GM18508 (cell line): ENCODE results near the gene ZNF746.

ENCODE experiments used
- ATAC-seq: cut with Tn5 transposase; IDR thresholded peaks from one replicate; pipeline ENCODE4 v1.9.1; 2021; ENCODE audit warnings: moderate number of reproducible peaks; ENCODE audit not compliant: insufficient read depth, unreplicated experiment

Gene ZNF746

DNA sequence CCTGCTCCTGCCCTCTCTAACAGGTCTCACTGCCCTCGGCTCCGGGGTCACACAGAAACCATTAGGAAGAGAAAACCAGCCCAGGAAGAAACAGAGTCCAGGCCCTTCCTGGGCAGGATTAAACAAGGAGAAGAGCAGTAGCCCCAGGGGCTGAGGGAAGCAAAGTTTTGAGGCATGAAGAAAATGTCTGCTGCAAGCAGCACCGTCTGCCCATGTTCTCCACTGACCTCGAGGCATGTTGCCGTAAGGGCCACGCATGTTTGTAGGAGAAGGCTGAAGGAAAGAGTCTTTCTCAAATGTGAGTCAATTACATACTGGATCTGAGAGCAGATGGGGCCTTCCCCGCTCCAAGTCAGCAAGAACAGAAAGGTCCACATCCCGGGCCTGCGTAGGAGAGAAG lies 4.2 kb downstream of the ZNF746 start:
- ATAC-seq = no peak

DNA sequence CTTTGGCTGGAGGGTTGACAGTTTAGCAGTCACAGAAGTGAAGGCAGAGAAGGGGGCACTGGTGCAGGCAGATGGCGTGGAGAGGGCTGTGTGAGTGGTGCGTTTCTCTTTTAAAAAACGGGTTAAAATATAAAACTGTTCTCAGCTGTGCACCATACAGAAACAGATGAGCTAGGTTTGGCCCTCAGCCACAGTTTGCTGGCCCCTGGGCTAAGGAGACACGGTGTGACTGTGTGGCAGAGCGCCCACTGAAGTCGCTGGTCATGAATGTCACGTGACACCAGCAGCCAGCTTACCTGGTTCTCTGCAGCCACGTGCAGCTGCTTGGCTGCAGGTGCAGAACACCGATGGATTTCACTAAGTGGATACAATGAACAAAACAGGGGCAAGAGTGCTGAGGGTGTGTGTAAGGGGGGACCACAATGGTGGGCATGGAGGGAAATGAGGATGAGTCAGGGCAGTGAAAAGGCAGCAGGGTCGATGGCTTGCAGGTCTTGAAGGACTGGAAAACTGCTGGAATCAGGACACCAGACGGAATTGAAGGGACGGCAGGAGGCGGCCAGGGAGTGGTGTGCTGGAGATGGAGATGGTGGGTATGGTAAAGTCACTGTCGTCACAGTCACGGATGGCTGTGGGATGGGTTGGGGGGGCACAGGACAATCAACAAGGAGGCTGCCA lies 7.4 kb downstream of the ZNF746 start:
- ATAC-seq = no peak

DNA sequence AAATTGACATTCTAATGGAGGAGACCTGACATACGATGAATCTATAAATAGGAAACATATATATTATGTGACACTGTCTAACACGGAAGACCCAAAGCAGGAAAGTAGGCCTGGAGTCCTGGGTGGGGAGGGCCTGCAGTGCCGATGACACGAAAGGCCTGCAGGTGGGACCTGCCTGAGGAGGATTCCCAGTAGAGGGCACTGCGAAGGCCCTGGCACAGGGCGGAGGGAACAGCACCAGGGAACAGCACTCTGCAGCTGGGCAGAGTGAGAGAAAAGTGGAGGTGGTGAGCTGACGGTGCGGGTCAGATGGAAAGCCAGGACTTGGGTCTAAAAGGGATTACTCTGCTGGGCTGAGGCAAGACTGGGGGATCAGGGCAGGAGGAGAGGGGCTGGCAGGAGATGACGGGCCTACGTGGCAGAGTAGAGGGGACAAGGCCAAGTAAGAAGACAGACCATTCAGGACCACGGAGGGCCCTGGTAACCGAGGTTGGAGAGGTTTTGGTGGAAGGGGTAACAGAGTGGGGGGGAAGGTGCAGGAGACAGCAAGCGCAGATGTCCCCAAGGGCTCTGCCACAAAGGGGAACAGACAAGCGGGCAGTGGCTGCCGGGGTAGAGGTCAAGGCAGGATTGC lies 8.1 kb downstream of the ZNF746 start:
- ATAC-seq = no peak

DNA sequence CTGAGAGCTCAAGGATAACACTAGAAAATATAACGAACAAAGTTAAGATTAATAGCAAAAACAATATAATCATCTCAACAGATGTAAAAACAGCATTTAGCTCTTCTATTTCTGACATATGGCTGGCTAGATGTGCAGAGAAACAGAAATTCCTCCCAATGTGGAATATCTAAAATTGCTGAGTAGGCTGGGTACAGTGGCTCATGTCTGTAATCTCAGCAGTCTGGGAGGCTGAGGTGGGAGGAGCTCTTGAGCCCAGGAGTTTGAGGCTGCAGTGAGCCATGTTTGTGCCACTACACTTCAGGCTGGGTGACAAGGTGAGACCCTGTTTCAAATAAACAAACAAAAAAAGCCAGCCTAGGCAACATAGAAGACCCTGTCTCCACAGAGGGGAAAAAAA lies 18.0 kb downstream of the ZNF746 start:
- ATAC-seq = no peak

DNA sequence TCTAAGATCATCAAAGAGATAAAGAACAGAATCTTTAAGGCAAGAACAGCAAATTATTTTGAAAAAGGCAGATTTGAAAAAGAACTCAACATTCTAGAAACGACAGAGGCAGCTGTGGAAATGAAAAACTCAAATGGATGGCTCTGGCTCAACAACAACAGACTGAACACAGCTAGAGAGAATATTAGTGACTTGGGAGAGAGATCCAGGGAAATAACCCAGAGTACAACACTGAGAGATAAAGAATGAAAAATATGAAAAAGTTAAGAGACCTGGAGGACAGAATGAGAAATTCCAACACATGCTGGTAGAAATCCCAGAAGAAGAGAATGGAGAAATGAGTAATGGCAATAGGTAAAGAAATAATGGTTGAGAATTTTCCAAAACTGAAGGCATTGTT lies 18.9 kb downstream of the ZNF746 start:
- ATAC-seq = no peak

DNA sequence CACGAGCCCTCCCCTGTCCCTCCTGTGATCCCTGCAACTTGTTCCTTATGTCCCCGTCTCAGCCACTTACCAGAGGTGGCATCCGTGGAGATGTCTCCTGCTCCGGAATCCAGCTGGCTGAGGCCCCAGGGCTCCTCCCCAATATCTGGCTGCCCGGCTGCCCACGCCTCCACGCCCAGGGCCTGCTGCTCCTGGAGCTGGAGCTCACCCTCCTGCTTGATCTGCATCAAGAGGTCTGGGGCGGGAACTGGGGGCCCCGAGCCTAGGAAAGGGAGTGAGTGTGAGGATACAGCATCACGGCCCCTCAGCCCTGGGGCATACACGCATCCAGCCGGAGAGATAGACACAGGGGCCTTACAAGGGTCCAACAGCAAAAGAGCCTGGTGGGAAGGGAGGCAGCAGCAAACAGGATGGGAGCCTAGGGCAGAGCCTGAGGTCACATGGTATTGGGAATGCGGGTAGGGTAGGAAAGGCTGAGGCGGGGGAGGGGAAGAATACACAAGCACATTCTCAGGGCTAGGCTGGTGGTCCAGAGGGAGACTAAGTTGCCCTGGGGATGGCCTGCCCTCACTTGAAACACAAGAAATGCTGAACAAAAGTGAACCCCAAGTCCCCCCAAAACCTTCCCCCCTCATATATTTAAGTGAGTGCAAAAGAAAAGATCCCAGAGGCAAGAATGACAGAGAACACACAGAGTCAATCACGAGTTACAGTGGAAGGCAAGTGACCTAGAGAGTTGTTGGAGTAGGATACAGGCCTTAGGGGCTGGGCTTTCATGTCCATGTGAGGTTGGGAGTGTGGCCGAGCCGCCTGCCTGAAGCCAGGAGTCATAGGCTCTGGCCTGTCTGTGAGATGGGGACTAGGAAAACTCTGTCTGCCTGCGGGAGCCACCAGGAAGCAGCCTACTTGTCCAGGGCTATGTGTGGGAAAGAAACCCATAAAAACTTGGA lies 19.8 kb downstream of the ZNF746 start:
- ATAC-seq = no peak

DNA sequence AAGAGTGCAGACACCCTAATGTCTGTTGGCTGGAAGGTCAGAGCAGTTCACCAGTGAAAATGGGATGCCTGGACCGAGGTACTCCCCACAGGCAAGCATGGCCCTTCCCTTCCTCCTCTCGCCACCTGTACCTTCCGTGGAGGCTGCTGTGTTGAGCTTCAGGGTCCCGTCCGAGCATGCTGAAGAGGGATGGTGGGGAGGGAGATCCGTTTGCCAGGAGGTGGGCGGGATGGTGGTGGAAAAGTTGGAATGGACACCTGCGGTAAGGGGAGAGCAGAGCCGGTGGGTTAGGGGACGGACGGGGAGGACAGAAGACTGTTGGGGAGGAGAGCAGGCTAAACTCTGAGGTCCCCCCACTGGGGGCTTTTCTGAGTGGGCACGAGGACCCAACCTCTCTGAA lies 20.8 kb downstream of the ZNF746 start:
- ATAC-seq = no peak

DNA sequence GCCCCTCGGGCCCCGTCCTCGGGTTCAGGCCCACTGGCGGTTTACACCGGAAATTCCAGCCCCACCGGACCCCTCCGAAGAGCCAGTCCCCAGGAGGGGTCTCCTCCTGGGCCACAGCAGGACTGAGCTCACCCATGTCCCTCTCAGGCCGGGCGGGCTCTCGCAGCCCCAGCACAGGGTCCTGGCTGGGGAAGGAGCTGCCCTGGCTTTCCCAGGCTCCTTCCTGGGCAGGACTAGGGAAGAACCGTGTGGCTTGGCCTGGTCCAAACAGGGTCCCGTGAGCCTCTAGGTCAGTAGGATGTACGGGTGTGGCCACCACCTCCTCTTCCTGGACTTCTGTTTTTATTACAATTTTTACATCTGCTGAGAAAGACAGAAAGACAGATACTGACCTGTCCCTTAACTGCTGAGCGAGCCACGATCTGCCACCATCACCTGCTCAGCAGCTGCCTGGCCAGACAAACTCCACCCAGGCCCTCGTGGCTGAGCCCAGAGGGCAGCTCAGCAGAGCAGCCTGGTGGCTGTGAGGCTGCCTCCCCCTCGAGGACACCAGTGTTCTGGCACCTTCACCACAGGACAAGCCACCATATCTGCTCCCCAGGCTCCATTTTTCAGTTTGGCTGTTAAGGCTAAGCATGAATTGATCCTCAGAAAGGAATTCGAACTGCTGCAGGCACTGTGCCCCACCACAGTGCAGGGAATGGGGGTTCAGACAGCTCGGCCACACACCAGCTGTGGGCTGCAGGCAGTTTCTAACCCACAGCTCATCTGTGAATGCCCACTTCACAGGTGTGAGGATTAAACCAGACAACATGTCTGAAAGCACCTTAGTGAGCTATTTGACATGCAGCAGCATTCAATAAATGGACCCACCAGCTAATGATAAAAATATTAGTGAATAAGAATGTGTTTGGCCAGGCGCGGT lies 22.2 kb downstream of the ZNF746 start:
- ATAC-seq = no peak

DNA sequence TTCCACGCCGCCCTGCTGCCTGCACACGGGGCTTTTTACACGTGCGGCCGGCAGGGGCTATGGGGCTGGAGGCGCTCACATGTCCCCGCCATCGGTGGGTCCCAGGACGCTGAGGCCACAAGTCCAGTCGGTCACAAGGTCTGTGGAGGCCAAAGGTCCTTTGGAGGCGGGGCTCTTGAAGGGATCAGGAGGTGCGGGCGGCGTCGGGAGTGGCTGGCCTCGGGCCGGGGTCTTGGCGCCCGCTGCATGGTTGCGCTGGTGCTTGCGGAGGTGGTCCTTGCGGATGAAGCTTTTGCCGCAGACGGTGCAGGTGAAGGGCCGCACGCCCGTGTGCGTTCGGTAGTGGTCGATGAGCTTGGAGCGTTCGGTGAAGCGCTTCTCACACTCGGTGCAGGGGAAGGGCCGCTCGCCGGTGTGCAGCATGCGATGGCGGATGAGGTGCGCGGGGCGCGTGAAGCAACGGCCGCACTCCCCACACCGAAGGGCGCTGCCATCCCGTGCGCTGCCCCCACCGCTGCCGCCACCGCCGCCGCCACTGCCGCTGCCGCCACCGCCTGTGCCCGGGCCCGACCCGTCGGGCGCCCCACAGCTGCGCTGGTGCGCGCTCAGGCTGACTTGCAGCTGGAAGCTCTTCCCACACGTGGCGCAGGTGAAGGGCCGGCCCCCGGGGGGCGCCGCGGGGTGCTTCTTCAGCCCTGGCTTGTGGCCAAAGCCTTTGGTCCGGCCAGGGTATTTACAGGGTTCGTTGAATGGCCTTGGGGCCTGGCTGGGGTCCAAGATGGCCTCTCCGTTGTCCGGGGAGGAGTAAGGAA lies 23.1 kb downstream of the ZNF746 start:
- ATAC-seq = no peak

DNA sequence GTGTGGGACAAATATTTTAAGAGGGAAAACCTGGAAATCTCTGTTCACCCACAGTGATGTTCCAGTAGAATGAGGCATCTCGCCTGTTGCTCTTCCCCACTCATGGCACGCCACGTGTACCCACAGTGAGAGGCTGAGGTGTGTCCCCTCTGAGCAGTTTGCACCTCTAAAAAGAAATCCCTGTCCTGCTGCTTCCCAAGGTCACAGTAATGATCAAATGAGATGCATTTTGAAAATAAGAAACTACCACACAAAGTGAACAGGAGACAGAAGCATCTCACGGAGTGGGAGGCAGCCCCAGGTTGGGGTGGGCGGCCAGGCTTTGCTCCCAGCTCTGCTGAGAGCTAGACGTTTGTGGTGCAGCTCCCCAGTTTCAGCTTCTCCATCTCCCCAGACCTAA lies 24.4 kb downstream of the ZNF746 start:
- ATAC-seq = no peak

DNA sequence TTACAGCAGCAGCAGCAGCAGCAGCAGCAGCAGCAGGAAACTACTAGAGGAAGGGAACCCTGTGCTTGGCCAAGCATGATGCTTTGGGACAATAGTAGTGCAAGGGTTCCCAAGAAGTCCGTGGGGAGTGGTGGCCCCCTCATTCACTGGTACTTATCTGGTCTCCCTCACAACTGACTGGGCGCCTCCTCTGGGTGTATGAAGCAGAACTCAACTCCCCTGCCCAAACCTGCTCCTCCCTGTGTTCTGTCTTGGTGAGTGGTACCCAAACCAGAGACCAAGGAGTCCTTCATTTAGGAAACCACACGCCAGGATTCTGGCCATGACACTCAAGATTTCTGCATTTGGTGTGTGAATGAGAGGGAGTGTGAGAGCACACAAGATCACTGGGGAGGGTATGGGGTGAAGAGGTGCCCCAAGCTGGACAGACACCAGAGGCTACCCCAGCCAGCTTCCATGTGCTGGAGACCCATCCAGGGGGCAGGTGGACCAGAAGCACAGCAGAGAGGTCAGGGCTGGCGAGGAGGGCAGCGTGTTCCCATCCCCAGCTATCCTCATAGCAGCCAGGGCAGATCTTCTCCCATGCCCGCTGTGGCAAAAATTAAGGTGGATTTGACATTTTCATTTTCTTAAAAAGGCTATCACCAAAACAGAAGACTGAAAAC lies 26.2 kb downstream of the ZNF746 start:
- ATAC-seq = no peak

DNA sequence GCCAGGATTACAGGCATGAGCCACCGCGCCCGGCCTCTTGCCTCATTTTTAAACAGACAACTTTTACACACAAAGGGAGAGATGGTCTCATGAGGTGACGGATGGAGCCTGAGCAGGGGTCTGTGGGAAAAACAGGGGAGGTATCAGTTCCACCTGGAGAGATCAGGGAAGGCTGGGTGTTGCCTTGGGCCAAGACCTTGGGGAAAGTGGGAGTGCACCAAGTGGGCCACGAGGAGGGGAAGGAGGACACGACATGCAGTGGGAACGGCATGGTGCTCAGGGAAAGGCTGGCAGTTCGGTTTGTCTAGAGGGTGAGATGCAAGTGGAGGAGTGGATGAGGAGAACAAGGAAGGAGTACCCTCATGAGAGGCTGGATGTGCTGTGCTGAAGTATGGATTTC lies 27.8 kb downstream of the ZNF746 start:
- no peak for ATAC-seq

DNA sequence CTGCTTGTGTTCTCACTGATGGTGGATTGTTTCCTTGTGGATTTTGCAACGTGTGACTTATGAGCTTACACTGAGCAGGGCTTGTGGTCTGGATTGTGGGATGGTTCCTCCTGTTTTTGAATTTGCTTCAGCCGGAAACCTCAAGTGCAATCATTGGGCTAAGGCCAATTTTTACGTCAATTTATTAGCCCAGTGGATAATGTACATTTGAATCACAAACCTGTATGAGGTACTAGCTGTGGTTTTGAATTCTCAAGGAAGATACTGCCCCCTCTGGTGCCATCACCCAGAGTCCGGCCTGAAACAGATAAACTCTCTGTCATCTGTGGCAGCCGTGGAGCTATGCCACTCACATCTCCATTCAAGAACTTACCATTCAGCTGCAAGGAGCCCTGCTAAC lies 29.4 kb downstream of the ZNF746 start:
- no peak for ATAC-seq

DNA sequence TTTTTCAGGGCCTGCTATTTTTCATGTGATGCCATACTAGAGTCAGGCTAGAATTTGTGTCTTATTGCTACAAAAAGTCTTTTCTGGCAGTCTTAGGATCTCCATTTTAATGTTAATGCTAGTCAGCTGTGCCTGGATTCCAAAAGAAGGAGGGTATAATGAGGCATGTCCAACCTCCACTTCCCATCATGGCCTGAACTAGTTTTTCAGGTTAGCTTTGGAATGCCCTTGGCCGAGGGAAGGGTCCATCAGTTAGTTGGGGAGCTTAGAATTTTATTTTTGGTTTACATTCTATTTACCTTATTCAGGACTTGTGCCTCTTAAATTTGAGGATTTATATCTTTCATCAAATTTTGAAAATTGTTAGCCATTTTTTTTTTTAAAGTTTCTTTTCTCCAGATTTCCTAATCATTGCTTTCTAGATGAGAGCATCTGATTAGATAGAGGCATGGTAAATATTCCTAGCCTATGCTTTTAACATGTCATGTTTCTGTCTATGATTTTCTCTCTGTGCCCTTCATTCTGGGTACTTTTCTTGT lies 30.2 kb downstream of the ZNF746 start:
- ATAC-seq = no peak

DNA sequence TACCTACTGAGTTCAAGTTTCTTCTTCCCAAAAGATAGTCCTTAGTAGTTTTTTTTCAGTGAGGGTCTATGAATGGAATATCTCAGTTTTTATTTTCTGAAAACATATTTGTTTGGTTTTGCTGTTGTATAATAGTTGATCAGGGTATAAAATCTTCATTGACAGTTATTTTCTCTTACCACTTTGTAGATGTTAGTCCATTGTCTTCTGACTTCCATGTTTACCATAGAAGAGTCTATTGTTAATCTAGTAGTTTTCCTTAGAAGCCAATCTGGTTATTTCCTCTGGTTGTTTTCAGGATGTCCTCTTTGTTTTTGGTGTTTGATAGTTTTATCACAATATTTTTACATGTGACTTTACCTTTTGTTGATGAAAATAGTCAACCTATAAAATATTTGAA lies 31.2 kb downstream of the ZNF746 start:
- no peak for ATAC-seq

DNA sequence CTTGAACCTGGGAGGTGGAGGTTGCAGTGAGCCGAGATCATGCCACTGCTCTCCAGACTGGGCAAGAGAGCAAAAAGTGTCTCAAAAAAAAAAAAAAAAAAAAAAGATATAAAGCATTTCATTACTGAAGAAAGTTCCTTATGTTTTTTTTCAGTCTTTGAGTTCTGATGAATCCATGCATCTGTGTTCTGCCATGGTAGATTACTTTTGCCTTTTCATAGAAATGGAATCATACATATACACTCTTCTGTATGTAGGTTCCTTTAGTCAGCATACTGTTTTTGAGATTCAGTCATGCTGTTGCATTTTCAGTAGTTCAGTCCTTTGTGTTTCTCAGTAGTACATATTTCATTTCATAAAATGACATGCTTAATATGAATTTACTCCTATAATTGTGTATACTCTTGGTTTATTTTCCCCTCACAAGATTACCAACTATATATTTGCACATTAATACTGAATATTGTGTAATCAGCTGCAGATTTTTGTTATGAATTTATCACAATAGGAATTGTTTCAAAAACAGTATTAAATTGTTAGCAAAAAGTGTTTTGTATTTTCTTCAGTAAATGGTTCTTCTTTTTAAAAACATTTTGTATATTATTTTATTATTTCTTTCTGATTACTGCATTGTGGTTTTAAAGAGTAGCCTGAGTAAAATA lies 34.0 kb downstream of the ZNF746 start:
- ATAC-seq = no peak

DNA sequence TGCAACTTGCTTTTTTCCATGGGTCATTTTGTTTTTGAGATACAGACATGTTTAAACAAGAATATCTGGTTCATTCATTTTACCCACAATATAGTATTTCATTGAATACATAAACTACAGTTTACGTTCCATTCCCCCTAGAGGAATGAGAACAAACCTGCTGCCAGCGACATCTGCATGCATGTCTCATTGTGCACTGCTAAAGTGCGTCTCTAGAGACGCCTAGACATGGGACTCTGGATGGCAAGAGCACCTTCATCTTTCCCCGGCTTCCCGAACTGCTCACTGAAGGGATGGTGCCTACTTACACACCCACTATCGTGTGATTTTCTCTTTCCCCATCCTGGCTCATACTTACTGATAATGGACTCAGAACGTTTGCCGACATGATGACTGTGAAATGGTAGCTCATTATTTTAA lies 35.5 kb downstream of the ZNF746 start:
- no peak for ATAC-seq
